ENCODE measurements around the gene USP31.

DNA sequence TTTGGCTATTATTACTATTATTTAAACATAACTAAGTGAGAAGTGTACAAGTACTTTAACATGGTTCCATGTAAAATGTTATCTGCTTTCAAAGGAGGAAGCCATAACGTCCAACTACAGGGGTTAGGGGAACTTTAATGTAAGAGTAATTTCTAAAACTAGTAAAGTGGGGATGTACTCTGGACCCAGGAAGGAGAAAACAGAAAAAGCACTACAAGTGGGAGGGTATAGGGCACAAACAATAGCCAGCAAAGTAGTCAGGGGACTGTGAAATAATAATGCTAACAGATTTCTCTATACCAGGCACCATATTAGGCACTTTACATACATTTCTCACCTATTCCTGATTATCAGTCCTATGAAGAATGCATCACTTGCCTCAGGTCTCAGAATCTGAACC, 19.6 kb downstream of the USP31 start:
- TF ChIP-seq, protein P1, sequence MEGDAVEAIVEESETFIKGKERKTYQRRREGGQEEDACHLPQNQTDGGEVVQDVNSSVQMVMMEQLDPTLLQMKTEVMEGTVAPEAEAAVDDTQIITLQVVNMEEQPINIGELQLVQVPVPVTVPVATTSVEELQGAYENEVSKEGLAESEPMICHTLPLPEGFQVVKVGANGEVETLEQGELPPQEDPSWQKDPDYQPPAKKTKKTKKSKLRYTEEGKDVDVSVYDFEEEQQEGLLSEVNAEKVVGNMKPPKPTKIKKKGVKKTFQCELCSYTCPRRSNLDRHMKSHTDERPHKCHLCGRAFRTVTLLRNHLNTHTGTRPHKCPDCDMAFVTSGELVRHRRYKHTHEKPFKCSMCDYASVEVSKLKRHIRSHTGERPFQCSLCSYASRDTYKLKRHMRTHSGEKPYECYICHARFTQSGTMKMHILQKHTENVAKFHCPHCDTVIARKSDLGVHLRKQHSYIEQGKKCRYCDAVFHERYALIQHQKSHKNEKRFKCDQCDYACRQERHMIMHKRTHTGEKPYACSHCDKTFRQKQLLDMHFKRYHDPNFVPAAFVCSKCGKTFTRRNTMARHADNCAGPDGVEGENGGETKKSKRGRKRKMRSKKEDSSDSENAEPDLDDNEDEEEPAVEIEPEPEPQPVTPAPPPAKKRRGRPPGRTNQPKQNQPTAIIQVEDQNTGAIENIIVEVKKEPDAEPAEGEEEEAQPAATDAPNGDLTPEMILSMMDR (IDR thresholded peaks at IDR 0.05) = no peak
- TF ChIP-seq POLR2A (IDR thresholded peaks at IDR 0.05) (no peak), EP300 (IDR thresholded peaks at IDR 0.05) (no peak)

Data from tibial nerve (tissue), 4 donors.